OCI-LY1 (cell line): ENCODE data around the gene TRAF5.

Experiments used
- H2AFZ ChIP-seq: fragments of 200-600 bp; sonication (generic), shearing (Covaris generic); 2 replicates; pipeline ENCODE4 v1.6.0; 2014; ENCODE audit warnings: antibody characterized with exemption, mild to moderate bottlenecking, low read length
- H3F3A ChIP-seq: fragments of 200-600 bp; sonication (generic), shearing (Covaris generic); 2 replicates; pipeline ENCODE4 v1.6.0; 2014; ENCODE audit warnings: mild to moderate bottlenecking, antibody characterized with exemption, low read length, moderate library complexity; ENCODE audit not compliant: insufficient read depth
- H3K27ac ChIP-seq: fragments of 200-600 bp; sonication (generic); 2 replicates; pipeline ENCODE4 v1.5.1; 2014; ENCODE audit warnings: low read length, mixed run types, mild to moderate bottlenecking, low read depth; ENCODE audit not compliant: poor library complexity, severe bottlenecking
- H3K27me3 ChIP-seq: fragments of 200-600 bp; sonication (generic); 2 replicates; pipeline ENCODE4 v1.6.0; 2014; ENCODE audit warnings: antibody characterized with exemption, mild to moderate bottlenecking, low read length, moderate library complexity; ENCODE audit not compliant: insufficient read depth
- H3K36me3 ChIP-seq: fragments of 200-600 bp; sonication (generic); 2 replicates; pipeline ENCODE4 v1.6.1; 2014; ENCODE audit warnings: mild to moderate bottlenecking, antibody characterized with exemption, low read length, moderate library complexity, mixed read lengths; ENCODE audit not compliant: insufficient read depth
- H3K4me1 ChIP-seq: fragments of 200-600 bp; sonication (generic); 2 replicates; pipeline ENCODE4 v1.5.1; 2014; ENCODE audit warnings: mild to moderate bottlenecking, low read length, moderate library complexity; ENCODE audit not compliant: insufficient read depth, severe bottlenecking
- H3K4me2 ChIP-seq: fragments of 200-600 bp; sonication (generic), shearing (Covaris generic); 2 replicates; pipeline ENCODE4 v1.6.1; 2014; ENCODE audit warnings: low read length
- H3K4me3 ChIP-seq: fragments of 200-600 bp; sonication (generic); 2 replicates; pipeline ENCODE4 v1.5.1; 2014; ENCODE audit warnings: low read length, low read depth, mild to moderate bottlenecking, mixed read lengths; ENCODE audit not compliant: poor library complexity, severe bottlenecking
- H3K79me2 ChIP-seq: fragments of 200-600 bp; shearing (Covaris generic); 2 replicates; pipeline ENCODE4 v1.6.1; 2016; ENCODE audit warnings: mixed run types, low read length, mixed read lengths; ENCODE audit not compliant: insufficient read depth
- H3K9ac ChIP-seq: fragments of 200-600 bp; sonication (generic), shearing (Covaris generic); 2 replicates; pipeline ENCODE4 v1.6.1; 2014; ENCODE audit warnings: mild to moderate bottlenecking, low read length, mixed read lengths
- H3K9me2 ChIP-seq: fragments of 200-600 bp; sonication (generic), shearing (Covaris generic); 2 replicates; pipeline ENCODE4 v1.6.1; 2014; ENCODE audit warnings: low read depth, mild to moderate bottlenecking, low read length, mixed read lengths
- H3K9me3 ChIP-seq: fragments of 200-600 bp; shearing (Covaris generic); 2 replicates; pipeline ENCODE4 v1.6.1; 2014; ENCODE audit warnings: low read length, mixed read lengths
- H4K20me1 ChIP-seq: fragments of 200-600 bp; sonication (generic), shearing (Covaris generic); 2 replicates; pipeline ENCODE4 v1.6.0; 2016; ENCODE audit warnings: mild to moderate bottlenecking, low read length; ENCODE audit not compliant: insufficient read depth
- EZH2 ChIP-seq: fragments of 200-600 bp; sonication (generic), shearing (Covaris generic); IDR thresholded peaks from 2 replicates; pipeline ENCODE4 v1.8.0; 2017; ENCODE audit warnings: borderline replicate concordance, mixed run types, mild to moderate bottlenecking, antibody characterized with exemption, low read length, moderate library complexity, mixed read lengths
- TF ChIP-seq, protein P1 (sequence below): fragments of 200-600 bp; sonication (generic), shearing (Covaris generic); IDR thresholded peaks from 2 replicates; pipeline ENCODE4 v1.5.1; 2017; ENCODE audit warnings: mild to moderate bottlenecking, antibody characterized with exemption, low read length, moderate library complexity, mixed read lengths

Gene TRAF5

DNA sequence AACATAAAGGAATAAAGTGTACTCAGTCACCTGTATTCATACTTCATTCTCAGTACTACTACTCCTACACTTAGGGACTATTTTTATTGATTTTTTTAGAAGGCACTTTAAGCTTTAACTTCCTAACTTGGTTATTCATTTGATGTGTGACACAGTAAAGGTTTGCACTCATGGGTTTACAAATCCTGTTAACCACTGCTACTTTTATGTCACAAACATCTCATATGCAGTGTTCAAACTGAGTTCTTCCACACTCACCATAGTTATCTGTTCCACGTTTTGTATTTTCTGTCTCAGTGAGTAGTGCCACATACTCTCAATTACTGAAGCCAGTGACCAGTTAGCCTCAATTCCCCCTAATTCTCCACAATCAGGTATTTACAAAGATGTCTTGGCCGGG, 34.2 kb upstream of the TRAF5 start:
- Histone ChIP-seq H3K9me2 (no peaks in the 10 kb centered on the region), H3K9ac (no peak overlapping the region), H3K9me3 (no peaks in the 10 kb centered on the region), H4K20me1 (no peaks in the 10 kb centered on the region), H3K27ac (no peak overlapping the region), H3K27me3 (no peaks in the 10 kb centered on the region), H3F3A (no peaks in the 10 kb centered on the region), H3K4me2 (no peak overlapping the region), H3K4me1 (no peaks in the 10 kb centered on the region), H3K36me3 (peaks cover 73% of the 10 kb centered on the region), H3K79me2 (no peaks in the 10 kb centered on the region), H2AFZ (no peak overlapping the region), H3K4me3 (no peak overlapping the region)
- TF ChIP-seq, protein P1, sequence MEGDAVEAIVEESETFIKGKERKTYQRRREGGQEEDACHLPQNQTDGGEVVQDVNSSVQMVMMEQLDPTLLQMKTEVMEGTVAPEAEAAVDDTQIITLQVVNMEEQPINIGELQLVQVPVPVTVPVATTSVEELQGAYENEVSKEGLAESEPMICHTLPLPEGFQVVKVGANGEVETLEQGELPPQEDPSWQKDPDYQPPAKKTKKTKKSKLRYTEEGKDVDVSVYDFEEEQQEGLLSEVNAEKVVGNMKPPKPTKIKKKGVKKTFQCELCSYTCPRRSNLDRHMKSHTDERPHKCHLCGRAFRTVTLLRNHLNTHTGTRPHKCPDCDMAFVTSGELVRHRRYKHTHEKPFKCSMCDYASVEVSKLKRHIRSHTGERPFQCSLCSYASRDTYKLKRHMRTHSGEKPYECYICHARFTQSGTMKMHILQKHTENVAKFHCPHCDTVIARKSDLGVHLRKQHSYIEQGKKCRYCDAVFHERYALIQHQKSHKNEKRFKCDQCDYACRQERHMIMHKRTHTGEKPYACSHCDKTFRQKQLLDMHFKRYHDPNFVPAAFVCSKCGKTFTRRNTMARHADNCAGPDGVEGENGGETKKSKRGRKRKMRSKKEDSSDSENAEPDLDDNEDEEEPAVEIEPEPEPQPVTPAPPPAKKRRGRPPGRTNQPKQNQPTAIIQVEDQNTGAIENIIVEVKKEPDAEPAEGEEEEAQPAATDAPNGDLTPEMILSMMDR: no peak
- no peak for TF ChIP-seq EZH2

- TF ChIP-seq EZH2: no peak
- TF ChIP-seq, protein P1: no peak
- Histone ChIP-seq H3K9me2 (no peaks in the 10 kb centered on the region), H3K4me3 (no peak overlapping the region), H3K4me2 (no peak overlapping the region), H3K4me1 (no peaks in the 10 kb centered on the region), H3K79me2 (no peaks in the 10 kb centered on the region), H3K9me3 (no peaks in the 10 kb centered on the region), H3K36me3 (peaks cover 67% of the 10 kb centered on the region), H3K27ac (no peak overlapping the region), H3F3A (no peaks in the 10 kb centered on the region), H4K20me1 (no peaks in the 10 kb centered on the region), H3K27me3 (no peaks in the 10 kb centered on the region), H2AFZ (no peak overlapping the region), H3K9ac (no peak overlapping the region)
Measured at GRCh38 chr1:211296396-211296795, 30.2 kb upstream of the TRAF5 start.

DNA sequence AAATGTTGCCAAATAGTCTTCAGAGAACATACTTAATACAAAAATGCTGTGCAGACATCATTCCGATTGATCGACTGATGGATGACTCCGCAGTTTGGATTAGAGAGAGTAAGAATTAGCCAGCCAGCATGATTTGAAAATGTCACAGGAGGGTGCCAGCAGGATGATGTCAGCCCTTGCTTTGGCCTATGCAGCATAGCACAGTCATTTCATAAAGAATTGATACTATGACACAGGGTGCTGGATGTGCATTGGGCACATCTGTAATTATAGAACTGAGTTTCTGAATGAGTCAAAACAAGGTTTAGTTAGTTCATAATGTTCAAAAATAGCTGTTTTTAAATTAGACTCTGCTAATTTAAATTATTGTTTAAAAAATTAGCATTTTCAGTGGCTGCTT, 21.6 kb upstream of the TRAF5 start:
- Histone ChIP-seq H3K79me2 (no peaks in the 10 kb centered on the region), H3K27ac (no peak overlapping the region), H3K9me3 (no peaks in the 10 kb centered on the region), H3K27me3 (no peaks in the 10 kb centered on the region), H3K4me2 (no peak overlapping the region), H3F3A (no peaks in the 10 kb centered on the region), H4K20me1 (no peaks in the 10 kb centered on the region), H3K4me1 (no peaks in the 10 kb centered on the region), H3K9ac (no peak overlapping the region), H3K4me3 (no peak overlapping the region), H2AFZ (no peak overlapping the region), H3K36me3 (peaks cover 58% of the 10 kb centered on the region), H3K9me2 (no peaks in the 10 kb centered on the region)
- TF ChIP-seq, protein P1: no peak
- no peak for TF ChIP-seq EZH2
